Mesendoderm (in vitro differentiated cells): ENCODE results near the gene HORMAD2.

Source experiments
- DNase-seq: peaks from one replicate; pipeline ENCODE4 v3.0.0; 2013
- H2AK5ac ChIP-seq: 2 replicates; pipeline ENCODE4 v1.6.1; 2013; ENCODE audit warnings: low read length, inconsistent platforms
- H2BK120ac ChIP-seq: 2 replicates; pipeline ENCODE4 v1.6.1; 2013; ENCODE audit warnings: low read depth, mild to moderate bottlenecking, low read length, moderate library complexity, mixed read lengths
- H2BK15ac ChIP-seq: replicated peaks from 2 replicates; pipeline ENCODE4 v1.6.1; 2013; ENCODE audit warnings: low read depth, mild to moderate bottlenecking, moderate library complexity
- H2BK5ac ChIP-seq: 2 replicates; pipeline ENCODE4 v1.6.1; 2013; ENCODE audit warnings: low read length, inconsistent platforms
- H3K18ac ChIP-seq: 2 replicates; pipeline ENCODE4 v1.6.1; 2013; ENCODE audit warnings: mild to moderate bottlenecking, low read length, mixed read lengths
- H3K23ac ChIP-seq: one replicate; pipeline ENCODE4 v1.6.1; 2013; ENCODE audit warnings: low read length
- H3K27ac ChIP-seq: 2 replicates; pipeline ENCODE4 v1.5.1; 2013; ENCODE audit warnings: low read depth, mild to moderate bottlenecking, inconsistent platforms, low read length, moderate library complexity
- H3K27me3 ChIP-seq: 2 replicates; pipeline ENCODE4 v1.6.1; 2013; ENCODE audit warnings: low read length, control low read depth, mild to moderate bottlenecking, inconsistent platforms; ENCODE audit not compliant: insufficient read depth, poor library complexity
- H3K36me3 ChIP-seq: 2 replicates; pipeline ENCODE4 v1.6.1; 2013; ENCODE audit warnings: low read length, inconsistent platforms; ENCODE audit not compliant: control insufficient read depth, insufficient read depth
- H3K4ac ChIP-seq: one replicate; pipeline ENCODE4 v1.6.1; 2013; ENCODE audit warnings: low read depth, mild to moderate bottlenecking, low read length, moderate library complexity
- H3K4me1 ChIP-seq: 2 replicates; pipeline ENCODE4 v1.6.1; 2013; ENCODE audit warnings: low read depth, low read length, inconsistent platforms; ENCODE audit not compliant: control insufficient read depth
- H3K4me2 ChIP-seq: 2 replicates; pipeline ENCODE4 v1.6.1; 2013; ENCODE audit warnings: low read length
- H3K4me3 ChIP-seq: 2 replicates; pipeline ENCODE4 v1.5.1; 2013; ENCODE audit warnings: mild to moderate bottlenecking, low read length
- H3K56ac ChIP-seq: one replicate; pipeline ENCODE4 v1.6.1; 2013; ENCODE audit warnings: low read length
- H3K79me1 ChIP-seq: 2 replicates; pipeline ENCODE4 v1.6.1; 2013; ENCODE audit warnings: low read length, inconsistent platforms
- H3K79me2 ChIP-seq: 2 replicates; pipeline ENCODE4 v1.6.1; 2013; ENCODE audit warnings: mild to moderate bottlenecking, low read length; ENCODE audit not compliant: control insufficient read depth, insufficient read depth
- H3K9ac ChIP-seq: 2 replicates; pipeline ENCODE4 v1.6.1; 2013; ENCODE audit warnings: low read length, inconsistent platforms
- H4K5ac ChIP-seq: one replicate; pipeline ENCODE4 v1.6.1; 2013; ENCODE audit warnings: low read length
- H4K8ac ChIP-seq: one replicate; pipeline ENCODE4 v1.6.1; 2013; ENCODE audit warnings: low read depth, mild to moderate bottlenecking, control low read depth, low read length, moderate library complexity
- WGBS: extraction: QIAGEN DNeasy Blood & Tissue Kit; methylation state at CpG from one replicate; pipeline ENCODE4 v1.1.7; 2013; ENCODE audit warnings: low lambda C conversion rate, missing lambda C conversion rate; ENCODE audit not compliant: insufficient coverage; ENCODE audit errors: extremely low coverage; 5-methylcytosine and 5-hydroxymethylcytosine counted together

Gene HORMAD2

GRCh38 chr22:30036656-30037055 is 43.6 kb upstream of the HORMAD2 start:
- Histone ChIP-seq H3K4me3 (no peak overlapping the region), H3K79me2 (no peaks in the 10 kb centered on the region), H3K4ac (no peak overlapping the region), H3K56ac (no peak overlapping the region), H2AK5ac (no peak overlapping the region), H2BK5ac (no peak overlapping the region), H4K8ac (no peak overlapping the region), H3K18ac (no peak overlapping the region), H3K4me2 (no peak overlapping the region), H3K9ac (no peak overlapping the region), H3K36me3 (no peaks in the 10 kb centered on the region), H3K79me1 (no peaks in the 10 kb centered on the region), H3K4me1 (no peaks in the 10 kb centered on the region), H2BK120ac (no peak overlapping the region), H3K23ac (no peak overlapping the region), H2BK15ac (no peak overlapping the region), H3K27me3 (no peaks in the 10 kb centered on the region), H4K5ac (no peak overlapping the region), H3K27ac (no peak overlapping the region)
- WGBS, result no CpG with 5 or more reads among the region's 2 CpGs
- peak; percentile 48 for DNase-seq

GRCh38 chr22:30038219-30038618 is 42.0 kb upstream of the HORMAD2 start:
- H3K4me3 ChIP-seq, result no peak overlapping the region
- H3K79me1 ChIP-seq, result no peaks in the 10 kb centered on the region
- H2BK5ac ChIP-seq, result no peak overlapping the region
- WGBS, result no CpG with 5 or more reads among the region's 3 CpGs
- no peaks in the 10 kb centered on the region for H3K27me3 ChIP-seq
- no peaks in the 10 kb centered on the region for H3K79me2 ChIP-seq
- no peaks in the 10 kb centered on the region for H3K4me1 ChIP-seq
- H3K18ac ChIP-seq, result no peak overlapping the region
- no peak overlapping the region for H3K56ac ChIP-seq
- H3K4me2 ChIP-seq, result no peak overlapping the region
- peak; percentile 48 for DNase-seq
- no peak overlapping the region for H2AK5ac ChIP-seq
- no peak overlapping the region for H3K23ac ChIP-seq
- no peaks in the 10 kb centered on the region for H3K36me3 ChIP-seq
- H3K9ac ChIP-seq, result no peak overlapping the region
- no peak overlapping the region for H3K4ac ChIP-seq
- no peak overlapping the region for H2BK15ac ChIP-seq
- no peak overlapping the region for H2BK120ac ChIP-seq
- H4K5ac ChIP-seq, result no peak overlapping the region
- H4K8ac ChIP-seq, result no peak overlapping the region
- H3K27ac ChIP-seq, result no peak overlapping the region

GRCh38 chr22:30040499-30041260 is 39.6 kb upstream of the HORMAD2 start:
- H2BK15ac ChIP-seq, result no peak overlapping the region
- no peak for DNase-seq

GRCh38 chr22:30041475-30041874 is 38.8 kb upstream of the HORMAD2 start:
- no peak overlapping the region for H4K5ac ChIP-seq
- no peaks in the 10 kb centered on the region for H3K27me3 ChIP-seq
- no peaks in the 10 kb centered on the region for H3K4me1 ChIP-seq
- no peak overlapping the region for H3K23ac ChIP-seq
- no peaks in the 10 kb centered on the region for H3K79me1 ChIP-seq
- H3K9ac ChIP-seq, result no peak overlapping the region
- DNase-seq, result no peak
- H3K56ac ChIP-seq, result no peak overlapping the region
- H3K4me2 ChIP-seq, result no peak overlapping the region
- no peak overlapping the region for H4K8ac ChIP-seq
- H3K27ac ChIP-seq, result no peak overlapping the region
- H2BK120ac ChIP-seq, result no peak overlapping the region
- H3K79me2 ChIP-seq, result no peaks in the 10 kb centered on the region
- no CpG with 5 or more reads among the region's 2 CpGs for WGBS
- no peak overlapping the region for H3K18ac ChIP-seq
- H2AK5ac ChIP-seq, result no peak overlapping the region
- no peak overlapping the region for H3K4me3 ChIP-seq
- no peak overlapping the region for H2BK5ac ChIP-seq
- H2BK15ac ChIP-seq, result no peak overlapping the region
- H3K4ac ChIP-seq, result no peak overlapping the region
- H3K36me3 ChIP-seq, result no peaks in the 10 kb centered on the region

More at GRCh38 chr22:30040499-30041260, 39.6 kb upstream of the HORMAD2 start:
- H3K4me1 ChIP-seq, result no peaks in the 10 kb centered on the region
- no peak overlapping the region for H2BK5ac ChIP-seq
- WGBS, result no CpG with 5 or more reads among the region's 11 CpGs
- H3K56ac ChIP-seq, result no peak overlapping the region
- no peak overlapping the region for H3K4me2 ChIP-seq
- H2AK5ac ChIP-seq, result no peak overlapping the region
- no peak overlapping the region for H3K4ac ChIP-seq
- no peak overlapping the region for H2BK120ac ChIP-seq
- no peaks in the 10 kb centered on the region for H3K36me3 ChIP-seq
- no peaks in the 10 kb centered on the region for H3K27me3 ChIP-seq
- no peak overlapping the region for H3K23ac ChIP-seq
- no peak overlapping the region for H3K18ac ChIP-seq
- H3K27ac ChIP-seq, result no peak overlapping the region
- no peak overlapping the region for H3K9ac ChIP-seq
- no peaks in the 10 kb centered on the region for H3K79me2 ChIP-seq
- H4K8ac ChIP-seq, result no peak overlapping the region
- no peak overlapping the region for H4K5ac ChIP-seq
- no peak overlapping the region for H3K4me3 ChIP-seq
- H3K79me1 ChIP-seq, result no peaks in the 10 kb centered on the region

GRCh38 chr22:30041881-30042280 is 38.4 kb upstream of the HORMAD2 start:
- Histone ChIP-seq H2BK5ac (no peak overlapping the region), H2AK5ac (no peak overlapping the region), H4K5ac (no peak overlapping the region), H3K79me2 (no peaks in the 10 kb centered on the region), H3K27me3 (no peaks in the 10 kb centered on the region), H3K79me1 (no peaks in the 10 kb centered on the region), H3K27ac (no peak overlapping the region), H3K23ac (no peak overlapping the region), H4K8ac (no peak overlapping the region), H3K4ac (no peak overlapping the region), H3K56ac (no peak overlapping the region), H3K18ac (no peak overlapping the region), H3K4me1 (no peaks in the 10 kb centered on the region), H2BK120ac (no peak overlapping the region), H3K9ac (no peak overlapping the region), H2BK15ac (no peak overlapping the region), H3K4me2 (no peak overlapping the region), H3K36me3 (no peaks in the 10 kb centered on the region), H3K4me3 (no peak overlapping the region)
- no peak for DNase-seq
- no CpG with 5 or more reads among the region's 2 CpGs for WGBS

DNA sequence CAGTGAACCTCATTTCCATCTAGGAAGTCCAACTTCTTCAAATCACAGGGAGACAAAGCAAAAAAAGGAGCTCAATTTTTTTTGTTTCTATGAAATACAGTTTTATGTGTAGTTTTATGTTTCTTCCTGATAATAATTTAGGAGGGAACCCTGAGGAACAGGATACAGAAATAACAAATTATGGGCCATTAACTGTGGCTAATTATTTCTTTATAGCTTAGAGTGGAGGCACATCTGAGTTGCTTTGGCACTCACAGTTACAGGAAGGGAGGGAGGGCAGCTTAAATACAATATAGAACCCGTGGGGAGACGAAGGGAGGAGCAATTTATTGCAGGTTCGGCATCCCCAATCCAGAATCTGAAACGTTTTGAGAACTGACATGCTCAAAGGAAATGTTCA is 37.1 kb upstream of the HORMAD2 start:
- no peak for DNase-seq
- Histone ChIP-seq H4K5ac (no peak overlapping the region), H3K56ac (no peak overlapping the region), H2BK15ac (no peak overlapping the region), H3K4me2 (no peak overlapping the region), H3K79me1 (no peaks in the 10 kb centered on the region), H4K8ac (no peak overlapping the region), H3K4me1 (no peaks in the 10 kb centered on the region), H3K4ac (no peak overlapping the region), H3K9ac (no peak overlapping the region), H3K36me3 (no peaks in the 10 kb centered on the region), H3K23ac (no peak overlapping the region), H3K27ac (no peak overlapping the region), H3K27me3 (no peaks in the 10 kb centered on the region), H3K18ac (no peak overlapping the region), H2AK5ac (no peak overlapping the region), H3K79me2 (no peaks in the 10 kb centered on the region), H3K4me3 (no peak overlapping the region), H2BK120ac (no peak overlapping the region), H2BK5ac (no peak overlapping the region)
- WGBS, result no CpG with 5 or more reads among the region's 4 CpGs
